Liver (tissue), 9 donors: ENCODE measurements around the gene MYH7B. TPM values are rescaled to one million over a fixed set of nuclear protein-coding genes. Genes with fewer than 3 reads are reported as not detected.

Source experiments
- DNase-seq: peaks from one replicate; pipeline ENCODE4 v3.0.0-alpha.2; 2017; ENCODE audit warnings: low spot score
- H3K27ac ChIP-seq, 2 donors: one replicate each; pipeline ENCODE4 v1.7.0; 2013; ENCODE audit warnings: inconsistent platforms in 2 of 2, low read length in 2 of 2, control low read depth in 1 of 2, low read depth in 1 of 2, mild to moderate bottlenecking in 1 of 2
- H3K27me3 ChIP-seq, 4 donors: one replicate each; pipeline versions ENCODE4 v1.6.1 to v1.7.0; 2013; ENCODE audit warnings: low read length in 3 of 4, inconsistent platforms in 1 of 4, mild to moderate bottlenecking in 1 of 4, moderate library complexity in 1 of 4; ENCODE audit not compliant: control insufficient read depth in 4 of 4, insufficient read depth in 4 of 4
- H3K36me3 ChIP-seq, 4 donors: one replicate each; pipeline versions ENCODE4 v1.6.1 to v1.7.0; 2013; ENCODE audit warnings: low read length in 3 of 4, mild to moderate bottlenecking in 3 of 4, low read depth in 1 of 4, moderate library complexity in 1 of 4; ENCODE audit not compliant: control insufficient read depth in 4 of 4, insufficient read depth in 3 of 4
- H3K4me1 ChIP-seq, 4 donors: one replicate each; pipeline versions ENCODE4 v1.6.1 to v1.7.0; 2013; ENCODE audit warnings: low read length in 3 of 4, mild to moderate bottlenecking in 3 of 4, moderate library complexity in 1 of 4; ENCODE audit not compliant: control insufficient read depth in 4 of 4, insufficient read depth in 4 of 4
- H3K4me3 ChIP-seq, 3 donors: one replicate each; pipeline versions ENCODE4 v1.6.1 to v1.7.0; 2013; ENCODE audit warnings: low read length in 3 of 3, control low read depth in 1 of 3, low read depth in 1 of 3, mild to moderate bottlenecking in 1 of 3
- H3K9ac ChIP-seq, 2 donors: one replicate each; pipeline ENCODE4 v1.7.0; 2013; ENCODE audit warnings: low read length in 2 of 2, mild to moderate bottlenecking in 2 of 2, moderate library complexity in 2 of 2, control low read depth in 1 of 2, low read depth in 1 of 2
- H3K9me3 ChIP-seq, 4 donors: one replicate each; pipeline versions ENCODE4 v1.6.1 to v1.7.0; 2013; ENCODE audit warnings: low read length in 3 of 4; ENCODE audit not compliant: control insufficient read depth in 4 of 4
- ATF3 ChIP-seq: IDR thresholded peaks from 2 replicates; pipeline ENCODE4 v1.6.1; 2016; ENCODE audit warnings: antibody characterized with exemption
- CTCF ChIP-seq: fragments of 150-350 bp; IDR thresholded peaks from 2 replicates; pipeline ENCODE4 v1.5.1; 2017; ENCODE audit warnings: improper control_type of control experiment, low read depth, low read length; ENCODE audit not compliant: missing input control
- EGR1 ChIP-seq, 2 donors: IDR thresholded peaks; 2 replicates each; pipeline ENCODE4 v1.6.1; 2016 to 2018; ENCODE audit warnings: antibody characterized with exemption in 2 of 2, low read depth in 2 of 2
- FOXA1 ChIP-seq: IDR thresholded peaks from 2 replicates; pipeline ENCODE4 v1.6.1; 2016; ENCODE audit warnings: antibody characterized with exemption
- FOXA2 ChIP-seq: IDR thresholded peaks from 2 replicates; pipeline ENCODE4 v1.6.1; 2016; ENCODE audit warnings: antibody characterized with exemption
- GABPA ChIP-seq, 2 donors: IDR thresholded peaks in 1 of 2; conservative IDR thresholded peaks in 1 of 2; 2 replicates each; pipeline ENCODE4 v1.6.1; 2016; ENCODE audit warnings: antibody characterized with exemption in 2 of 2, mild to moderate bottlenecking in 1 of 2, moderate library complexity in 1 of 2
- HNF4A ChIP-seq, 2 donors: conservative IDR thresholded peaks; 2 replicates each; pipeline ENCODE4 v1.6.1; 2016; ENCODE audit warnings: antibody characterized with exemption in 2 of 2, mild to moderate bottlenecking in 2 of 2
- HNF4G ChIP-seq: IDR thresholded peaks from 2 replicates; pipeline ENCODE4 v1.6.1; 2016; ENCODE audit warnings: antibody characterized with exemption
- JUND ChIP-seq, 2 donors: IDR thresholded peaks; 2 replicates each; pipeline ENCODE4 v1.6.1; 2016; ENCODE audit warnings: antibody characterized with exemption in 2 of 2
- MAX ChIP-seq: IDR thresholded peaks from 2 replicates; pipeline ENCODE4 v1.6.1; 2016; ENCODE audit warnings: antibody characterized with exemption
- NR2F2 ChIP-seq: IDR thresholded peaks from 2 replicates; pipeline ENCODE4 v1.6.1; 2016; ENCODE audit warnings: antibody characterized with exemption
- RAD21 ChIP-seq, 2 donors: IDR thresholded peaks; 2 replicates each; pipeline ENCODE4 v1.6.1; 2016; ENCODE audit warnings: antibody characterized with exemption in 2 of 2, mild to moderate bottlenecking in 2 of 2
- RXRA ChIP-seq, 2 donors: IDR thresholded peaks; 2 replicates each; pipeline ENCODE4 v1.6.1; 2017 to 2018; ENCODE audit warnings: antibody characterized with exemption in 2 of 2, mild to moderate bottlenecking in 1 of 2
- SP1 ChIP-seq: IDR thresholded peaks from 2 replicates; pipeline ENCODE4 v1.6.1; 2018; ENCODE audit warnings: antibody characterized with exemption, mild to moderate bottlenecking
- TAF1 ChIP-seq: conservative IDR thresholded peaks from 2 replicates; pipeline ENCODE4 v1.6.1; 2016; ENCODE audit warnings: antibody characterized with exemption, mild to moderate bottlenecking
- YY1 ChIP-seq: IDR thresholded peaks from 2 replicates; pipeline ENCODE4 v1.6.1; 2016; ENCODE audit warnings: antibody characterized with exemption, mild to moderate bottlenecking
- whole genome bisulfite sequencing: extraction: QIAGEN DNeasy Blood & Tissue Kit; methylation state at CpG from one replicate; pipeline ENCODE4 v1.1.7; 2013; 5-methylcytosine and 5-hydroxymethylcytosine counted together
- polyA plus RNA-seq, 2 donors: library from polyadenylated mRNA; stranded (reverse) in 1 of 2; unstranded in 1 of 2; fragments of 200-250 nt in 1 of 2; fragments of >200 nt in 1 of 2; fragmentation: Nextera tagmentation in 1 of 2; extraction: Ambion mirVana in 1 of 2; gene quantifications; one replicate each; pipeline versions ENCODE4 v1.2.1 to v1.2.3, GENCODE V29; 2013 to 2015
- total RNA-seq, 2 donors: library from RNA; depleted of rRNA; stranded (reverse); fragments of >200 nt; gene quantifications; one replicate each; pipeline ENCODE4 v1.2.3, GENCODE V29; 2014
- TF ChIP-seq, protein P1 (sequence below): IDR thresholded peaks from 2 replicates; pipeline ENCODE4 v1.6.1; 2016; ENCODE audit warnings: antibody characterized with exemption, mild to moderate bottlenecking
- TF ChIP-seq, protein P2 (sequence below): IDR thresholded peaks from 2 replicates; pipeline ENCODE4 v1.6.1; 2016; ENCODE audit warnings: antibody characterized with exemption
- donor health status: healthy.
- donor health status: healthy.
- donor health status: healthy.
- donor health status: healthy.
- donor health status: healthy.

MYH7B gene
- total and polyA plus RNA-seq, 4 donors = 0.12 to 0.33 (median 0.24) TPM

GRCh38 chr20:34985461-34986310 lies 30.0 kb downstream of the MYH7B start:
- Histone ChIP-seq H3K36me3 (no peaks in the 10 kb centered on the region), H3K27ac (no peak overlapping the region), H3K27me3 (peaks cover 0 to 2% (median 0%) of the 10 kb centered on the region in 4 donors), H3K4me1 (peaks cover 0 to 4% (median 0%) of the 10 kb centered on the region in 4 donors), H3K4me3 (no peak overlapping the region), H3K9me3 (no peaks in the 10 kb centered on the region), H3K9ac (no peak overlapping the region)
- DNase-seq = no peak
- TF ChIP-seq YY1 (no peak), HNF4G (no peak), SP1 (no peak), RXRA (IDR thresholded peaks at IDR 0.05) (no peak), FOXA1 (no peak), EGR1 (IDR thresholded peaks at IDR 0.05; ENCODE audit: low read depth in 2 of 2) (no peak), CTCF (no peak), JUND (IDR thresholded peaks at IDR 0.05) (no peak), FOXA2 (no peak), MAX (no peak), RAD21 (IDR thresholded peaks at IDR 0.05) (no peak), NR2F2 (no peak), HNF4A (conservative IDR thresholded peaks at IDR 0.05) (no peak), GABPA (IDR thresholded peaks at IDR 0.05 in 1 of 2, conservative IDR thresholded peaks at IDR 0.05 in 1 of 2) (no peak), ATF3 (no peak), TAF1 (no peak)
- TF ChIP-seq, protein P1, sequence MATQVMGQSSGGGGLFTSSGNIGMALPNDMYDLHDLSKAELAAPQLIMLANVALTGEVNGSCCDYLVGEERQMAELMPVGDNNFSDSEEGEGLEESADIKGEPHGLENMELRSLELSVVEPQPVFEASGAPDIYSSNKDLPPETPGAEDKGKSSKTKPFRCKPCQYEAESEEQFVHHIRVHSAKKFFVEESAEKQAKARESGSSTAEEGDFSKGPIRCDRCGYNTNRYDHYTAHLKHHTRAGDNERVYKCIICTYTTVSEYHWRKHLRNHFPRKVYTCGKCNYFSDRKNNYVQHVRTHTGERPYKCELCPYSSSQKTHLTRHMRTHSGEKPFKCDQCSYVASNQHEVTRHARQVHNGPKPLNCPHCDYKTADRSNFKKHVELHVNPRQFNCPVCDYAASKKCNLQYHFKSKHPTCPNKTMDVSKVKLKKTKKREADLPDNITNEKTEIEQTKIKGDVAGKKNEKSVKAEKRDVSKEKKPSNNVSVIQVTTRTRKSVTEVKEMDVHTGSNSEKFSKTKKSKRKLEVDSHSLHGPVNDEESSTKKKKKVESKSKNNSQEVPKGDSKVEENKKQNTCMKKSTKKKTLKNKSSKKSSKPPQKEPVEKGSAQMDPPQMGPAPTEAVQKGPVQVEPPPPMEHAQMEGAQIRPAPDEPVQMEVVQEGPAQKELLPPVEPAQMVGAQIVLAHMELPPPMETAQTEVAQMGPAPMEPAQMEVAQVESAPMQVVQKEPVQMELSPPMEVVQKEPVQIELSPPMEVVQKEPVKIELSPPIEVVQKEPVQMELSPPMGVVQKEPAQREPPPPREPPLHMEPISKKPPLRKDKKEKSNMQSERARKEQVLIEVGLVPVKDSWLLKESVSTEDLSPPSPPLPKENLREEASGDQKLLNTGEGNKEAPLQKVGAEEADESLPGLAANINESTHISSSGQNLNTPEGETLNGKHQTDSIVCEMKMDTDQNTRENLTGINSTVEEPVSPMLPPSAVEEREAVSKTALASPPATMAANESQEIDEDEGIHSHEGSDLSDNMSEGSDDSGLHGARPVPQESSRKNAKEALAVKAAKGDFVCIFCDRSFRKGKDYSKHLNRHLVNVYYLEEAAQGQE = no peak
- TF ChIP-seq, protein P2, sequence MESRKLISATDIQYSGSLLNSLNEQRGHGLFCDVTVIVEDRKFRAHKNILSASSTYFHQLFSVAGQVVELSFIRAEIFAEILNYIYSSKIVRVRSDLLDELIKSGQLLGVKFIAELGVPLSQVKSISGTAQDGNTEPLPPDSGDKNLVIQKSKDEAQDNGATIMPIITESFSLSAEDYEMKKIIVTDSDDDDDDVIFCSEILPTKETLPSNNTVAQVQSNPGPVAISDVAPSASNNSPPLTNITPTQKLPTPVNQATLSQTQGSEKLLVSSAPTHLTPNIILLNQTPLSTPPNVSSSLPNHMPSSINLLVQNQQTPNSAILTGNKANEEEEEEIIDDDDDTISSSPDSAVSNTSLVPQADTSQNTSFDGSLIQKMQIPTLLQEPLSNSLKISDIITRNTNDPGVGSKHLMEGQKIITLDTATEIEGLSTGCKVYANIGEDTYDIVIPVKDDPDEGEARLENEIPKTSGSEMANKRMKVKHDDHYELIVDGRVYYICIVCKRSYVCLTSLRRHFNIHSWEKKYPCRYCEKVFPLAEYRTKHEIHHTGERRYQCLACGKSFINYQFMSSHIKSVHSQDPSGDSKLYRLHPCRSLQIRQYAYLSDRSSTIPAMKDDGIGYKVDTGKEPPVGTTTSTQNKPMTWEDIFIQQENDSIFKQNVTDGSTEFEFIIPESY = no peak
- 82% methylated on average over 25 of the region's 25 CpGs for WGBS
